Measurements from ENCODE around the gene ATP6V1G1. TPM values are rescaled to one million over a fixed set of nuclear protein-coding genes. Genes with fewer than 3 reads are reported as not detected.

ATP6V1G1 gene
- total RNA-seq, 2 experiments from 2014 or later: 34.1 to 34.7 TPM

DNA sequence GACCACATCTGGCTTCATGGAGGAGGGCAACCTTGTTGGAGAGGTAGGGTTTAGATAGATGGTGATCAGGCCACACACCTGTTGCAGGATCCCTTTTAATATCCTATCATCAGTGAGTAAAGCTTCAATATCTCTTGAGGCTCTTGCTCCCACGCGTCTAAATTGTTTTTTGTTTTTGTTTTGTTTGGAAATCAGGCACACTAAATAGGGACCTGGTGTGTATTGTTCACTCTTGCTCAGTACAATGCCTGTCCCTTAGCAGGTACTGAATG is 20.9 kb downstream of the ATP6V1G1 start:
- TF ChIP-seq, protein P1, sequence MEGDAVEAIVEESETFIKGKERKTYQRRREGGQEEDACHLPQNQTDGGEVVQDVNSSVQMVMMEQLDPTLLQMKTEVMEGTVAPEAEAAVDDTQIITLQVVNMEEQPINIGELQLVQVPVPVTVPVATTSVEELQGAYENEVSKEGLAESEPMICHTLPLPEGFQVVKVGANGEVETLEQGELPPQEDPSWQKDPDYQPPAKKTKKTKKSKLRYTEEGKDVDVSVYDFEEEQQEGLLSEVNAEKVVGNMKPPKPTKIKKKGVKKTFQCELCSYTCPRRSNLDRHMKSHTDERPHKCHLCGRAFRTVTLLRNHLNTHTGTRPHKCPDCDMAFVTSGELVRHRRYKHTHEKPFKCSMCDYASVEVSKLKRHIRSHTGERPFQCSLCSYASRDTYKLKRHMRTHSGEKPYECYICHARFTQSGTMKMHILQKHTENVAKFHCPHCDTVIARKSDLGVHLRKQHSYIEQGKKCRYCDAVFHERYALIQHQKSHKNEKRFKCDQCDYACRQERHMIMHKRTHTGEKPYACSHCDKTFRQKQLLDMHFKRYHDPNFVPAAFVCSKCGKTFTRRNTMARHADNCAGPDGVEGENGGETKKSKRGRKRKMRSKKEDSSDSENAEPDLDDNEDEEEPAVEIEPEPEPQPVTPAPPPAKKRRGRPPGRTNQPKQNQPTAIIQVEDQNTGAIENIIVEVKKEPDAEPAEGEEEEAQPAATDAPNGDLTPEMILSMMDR (IDR thresholded peaks at IDR 0.05): no peak
- Mint-ChIP-seq H3K4me1 (ENCODE audit: low read depth) (peaks cover 26% of the 10 kb centered on the region), H3K27me3 (no peaks in the 10 kb centered on the region), H3K27ac (no peak overlapping the region), H3K9me3 (no peaks in the 10 kb centered on the region), H3K36me3 (ENCODE audit: low read depth) (peaks cover 22% of the 10 kb centered on the region), H3K4me3 (no peak overlapping the region)
- DNase-seq (no peak), ATAC-seq (no peak)
- POLR2A ChIA-PET: interaction anchor here (1.0 to 1.5 kb wide), 2 partner anchors 11 to 19 kb away, joined by 3 to 4 read pairs; no protein-coding TSS in a partner anchor
- CTCF ChIA-PET: interaction anchor here (5.9 kb wide), 1 partner anchor 16 kb away, joined by 31 read pairs; no protein-coding TSS in a partner anchor
- intact Hi-C loops (cut with micrococcal nuclease): no loop called here

DNA sequence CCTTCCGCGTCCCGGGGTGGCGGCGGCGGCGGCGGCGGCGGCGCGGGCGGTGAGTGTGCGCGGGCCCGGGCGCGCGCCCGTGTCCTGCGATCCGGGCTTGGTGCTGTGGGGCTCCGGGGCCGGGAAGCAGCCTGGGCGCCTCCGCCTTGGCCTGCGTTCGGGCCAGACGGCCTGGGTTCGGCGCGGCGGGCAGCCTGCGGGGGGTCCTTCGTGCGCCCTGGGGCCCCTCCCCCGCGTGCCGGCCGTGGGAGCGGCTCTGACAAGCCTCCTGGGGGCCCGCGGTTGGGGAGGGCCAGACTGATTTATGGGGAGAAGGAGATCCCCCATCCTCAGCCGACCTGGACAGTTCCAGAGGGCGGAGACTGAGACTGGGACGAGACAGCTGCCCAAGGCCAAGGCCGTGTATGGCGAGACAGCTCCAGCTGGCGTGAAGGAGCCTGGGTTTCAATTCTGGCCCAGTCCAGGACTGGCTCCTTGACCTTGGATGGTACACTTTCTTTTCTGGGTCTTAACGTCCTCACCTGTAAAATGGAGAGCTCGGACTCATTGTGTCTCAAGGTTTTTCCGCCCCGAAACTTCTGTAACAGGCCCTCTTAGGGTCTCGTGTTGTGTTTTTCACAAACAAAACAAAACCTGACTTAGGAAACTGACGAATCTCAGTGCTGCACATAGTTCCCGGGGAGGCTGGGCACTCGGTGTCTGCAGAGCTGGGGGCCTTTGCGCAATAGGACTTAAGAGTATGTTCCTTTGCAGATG is 24.1 kb downstream of the ATP6V1G1 start:
- intact Hi-C loops (cut with micrococcal nuclease): no loop called here

DNA sequence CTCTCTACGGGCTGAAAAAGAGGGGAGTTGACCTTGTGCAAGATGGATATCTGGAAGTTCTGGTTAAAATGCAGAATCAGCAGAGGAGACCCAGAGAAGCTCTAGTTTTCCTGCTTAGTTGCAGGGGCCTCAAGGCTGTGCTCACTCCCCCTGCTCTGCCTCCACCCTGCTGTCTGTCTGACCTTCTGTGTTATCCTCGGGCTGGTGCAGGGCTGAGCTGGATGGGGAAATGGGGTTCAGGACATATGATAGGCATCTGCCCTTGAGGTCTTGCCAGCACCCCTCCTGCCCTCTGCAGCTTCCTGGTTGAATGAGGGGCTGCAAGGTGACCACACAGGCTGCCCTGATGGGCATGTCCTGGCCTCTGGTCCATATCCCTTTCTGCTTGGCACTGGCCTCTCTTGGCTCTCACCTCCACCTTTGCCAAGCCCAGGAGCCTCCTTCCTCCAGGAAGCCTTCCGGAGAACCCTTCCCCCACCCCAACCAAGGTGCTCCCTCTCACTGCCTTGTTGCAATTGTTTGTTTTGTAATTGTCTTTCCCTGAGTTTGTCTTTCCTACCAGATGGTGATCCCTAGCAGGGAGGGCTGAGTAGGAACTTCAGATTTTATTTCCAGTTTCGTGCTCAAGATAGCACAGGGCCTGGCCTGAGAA is 24.8 kb downstream of the ATP6V1G1 start:
- CTCF ChIA-PET: interaction anchor here (1.2 to 5.9 kb wide), 6 partner anchors 20 to 207 kb away, joined by 3 to 31 read pairs (median 10); partner anchors contain the start of gene ATP6V1G1
- DNase-seq: peak; percentile 15
- H3K4me3 Mint-ChIP-seq: peak overlapping the region; percentile 85
- POLR2A ChIA-PET: interaction anchor here (0.7 to 4.6 kb wide), 8 partner anchors 9 to 215 kb away, joined by 3 to 23 read pairs (median 4); partner anchors contain the start of gene ATP6V1G1
- no peaks in the 10 kb centered on the region for H3K27me3 Mint-ChIP-seq
- intact Hi-C loops (cut with micrococcal nuclease): no loop called here
- peaks cover 40% of the 10 kb centered on the region for H3K36me3 Mint-ChIP-seq (ENCODE audit: low read depth)
- TF ChIP-seq, protein P1 (IDR thresholded peaks at IDR 0.05): no peak
- H3K27ac Mint-ChIP-seq: peak overlapping the region; percentile 89
- no peaks in the 10 kb centered on the region for H3K9me3 Mint-ChIP-seq
- peak; percentile 6 for ATAC-seq
- peaks cover 51% of the 10 kb centered on the region for H3K4me1 Mint-ChIP-seq (ENCODE audit: low read depth)

More for the DNA sequence above, 24.1 kb downstream of the ATP6V1G1 start:
- CTCF ChIA-PET: interaction anchor here (1.0 to 5.9 kb wide), 6 partner anchors 20 to 203 kb away, joined by 3 to 31 read pairs (median 10); partner anchors contain the start of gene ATP6V1G1
- ATAC-seq: peak; percentile 65
- Mint-ChIP-seq H3K4me1 (ENCODE audit: low read depth) (peaks cover 46% of the 10 kb centered on the region), H3K9me3 (no peaks in the 10 kb centered on the region), H3K27ac (peak overlapping the region; percentile 89), H3K27me3 (no peaks in the 10 kb centered on the region), H3K4me3 (peak overlapping the region; percentile 85), H3K36me3 (ENCODE audit: low read depth) (peaks cover 39% of the 10 kb centered on the region)
- DNase-seq: peak; percentile 44
- POLR2A ChIA-PET: interaction anchor here (0.7 to 4.6 kb wide), 10 partner anchors 8 to 222 kb away, joined by 3 to 23 read pairs (median 4); partner anchors contain the start of gene ATP6V1G1
- TF ChIP-seq, protein P1 (IDR thresholded peaks at IDR 0.05): no peak

DNA sequence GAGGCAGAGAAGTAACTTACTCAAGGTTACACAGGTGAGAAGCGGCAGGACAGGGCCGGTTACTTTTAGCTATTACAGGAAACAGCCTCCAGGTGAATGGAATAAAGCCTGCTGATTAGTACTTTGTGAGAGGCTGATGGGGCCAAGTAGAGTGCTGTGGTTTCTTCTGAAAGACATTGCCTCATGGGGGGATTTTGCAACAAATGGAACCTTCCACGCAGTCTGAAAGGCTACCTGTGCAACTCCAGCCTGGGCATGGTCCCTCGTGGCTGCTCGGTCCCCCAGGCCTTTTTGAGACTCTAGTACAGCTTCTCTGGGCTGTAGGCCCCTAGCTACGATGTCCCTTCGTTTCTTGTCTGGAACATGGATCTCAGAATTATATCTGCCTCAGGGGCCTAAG is 25.5 kb downstream of the ATP6V1G1 start:
- no peak for ATAC-seq
- Mint-ChIP-seq H3K4me3 (peak overlapping the region; percentile 85), H3K36me3 (ENCODE audit: low read depth) (peaks cover 40% of the 10 kb centered on the region), H3K27ac (peak overlapping the region; percentile 89), H3K27me3 (no peaks in the 10 kb centered on the region), H3K9me3 (no peaks in the 10 kb centered on the region), H3K4me1 (ENCODE audit: low read depth) (peaks cover 51% of the 10 kb centered on the region)
- TF ChIP-seq, protein P1 (IDR thresholded peaks at IDR 0.05): no peak
- ChIA-PET CTCF (interaction anchor here (1.2 to 5.9 kb wide), 5 partner anchors 21 to 207 kb away, joined by 3 to 31 read pairs (median 10); no protein-coding TSS in a partner anchor), POLR2A (interaction anchor here (1.1 to 4.6 kb wide), 5 partner anchors 13 to 27 kb away, joined by 3 to 23 read pairs (median 7); partner anchors contain the start of gene ATP6V1G1)
- DNase-seq: no peak
- intact Hi-C loops (cut with micrococcal nuclease): no loop called here

Data from activated CD8-positive, alpha-beta T cell treated with anti-CD3 and anti-CD28 coated beads for 36 hours (primary cell).